NCI-H526 treated with DMSO at 0.1 percent for 48 hours (cell line): ENCODE results near the gene CDIP1.

Source experiments
- DNase-seq: peaks from one replicate; lab custom pipeline; 2025; lab: John Stamatoyannopoulos, UW

The CDIP1 gene

DNA sequence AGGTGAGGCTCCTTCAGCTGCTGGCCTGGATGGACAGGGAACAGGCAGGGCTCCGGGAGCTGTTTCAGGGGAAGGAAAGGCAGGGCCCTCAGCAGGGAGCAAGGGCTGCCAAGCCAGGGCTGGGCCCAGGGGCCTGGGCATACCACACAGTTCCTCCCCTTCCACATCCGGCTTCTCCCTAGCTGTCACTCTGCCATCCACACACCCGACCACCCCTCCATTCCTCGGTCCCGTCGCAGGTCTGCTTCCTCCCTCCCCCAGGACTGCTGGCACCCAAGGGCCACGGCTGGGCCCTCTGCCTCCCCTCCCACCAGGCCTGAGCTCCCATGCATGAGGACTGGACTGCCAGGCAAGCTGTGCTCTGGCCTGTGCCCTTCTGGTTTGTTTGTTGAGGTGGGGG is 24.0 kb downstream of the CDIP1 start:
- no peak for DNase-seq

DNA sequence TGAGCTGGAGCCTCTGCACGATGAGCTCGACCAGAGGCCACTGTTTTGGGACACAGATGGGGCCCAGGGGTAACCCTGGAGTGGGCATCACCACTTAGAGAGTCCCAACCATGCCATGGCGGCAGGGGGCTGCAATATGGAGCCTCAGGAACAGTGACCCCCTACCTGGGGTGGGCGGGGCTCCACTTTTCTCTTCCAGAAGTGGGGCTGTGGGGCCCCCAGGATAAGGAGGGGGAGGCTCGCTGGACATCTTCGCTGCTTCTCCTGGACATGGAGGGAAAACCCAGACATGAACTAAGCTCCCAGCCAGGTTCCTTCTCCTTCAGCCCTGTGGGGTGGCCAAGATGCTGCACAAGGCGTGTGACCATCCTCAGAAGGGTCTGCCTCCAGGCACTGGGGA is 24.7 kb downstream of the CDIP1 start:
- no peak for DNase-seq

DNA sequence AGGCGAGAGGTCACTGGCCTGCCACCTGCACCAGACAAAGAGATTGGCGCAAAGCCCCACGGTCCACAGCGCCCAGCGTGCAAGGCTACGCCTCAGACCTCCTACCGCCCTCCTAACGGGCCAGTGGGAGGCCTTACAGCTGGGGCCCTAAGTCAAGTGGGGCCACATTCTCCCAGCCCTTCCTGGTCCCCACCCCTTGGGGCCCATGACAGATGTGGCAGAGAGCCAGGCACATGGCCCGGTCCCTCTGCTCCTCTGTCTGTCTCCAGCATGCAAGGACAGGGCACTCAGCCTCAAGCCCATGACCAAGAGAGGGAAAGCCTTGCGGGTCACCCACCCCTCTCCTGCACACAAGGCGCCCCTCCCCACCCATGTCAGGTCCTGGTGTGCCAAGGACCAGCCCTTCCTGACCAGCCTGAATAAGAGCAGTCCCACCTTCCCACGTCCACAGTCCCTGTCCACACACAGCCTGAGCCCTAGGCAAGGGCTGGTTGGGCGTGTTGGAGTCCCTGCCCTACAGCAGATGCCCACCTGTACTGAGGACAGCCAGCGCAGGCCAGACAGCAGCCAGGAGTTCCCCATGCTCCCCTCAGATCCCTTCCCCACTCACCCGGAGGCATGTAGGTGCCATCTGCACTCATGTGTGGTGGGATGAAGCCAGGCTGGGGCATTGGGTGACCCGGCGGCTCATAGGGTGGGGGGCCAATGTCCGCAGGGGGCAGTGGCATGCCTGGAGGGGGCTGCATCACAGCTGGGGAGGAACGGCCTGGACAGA is 25.3 kb downstream of the CDIP1 start:
- DNase-seq = no peak

DNA sequence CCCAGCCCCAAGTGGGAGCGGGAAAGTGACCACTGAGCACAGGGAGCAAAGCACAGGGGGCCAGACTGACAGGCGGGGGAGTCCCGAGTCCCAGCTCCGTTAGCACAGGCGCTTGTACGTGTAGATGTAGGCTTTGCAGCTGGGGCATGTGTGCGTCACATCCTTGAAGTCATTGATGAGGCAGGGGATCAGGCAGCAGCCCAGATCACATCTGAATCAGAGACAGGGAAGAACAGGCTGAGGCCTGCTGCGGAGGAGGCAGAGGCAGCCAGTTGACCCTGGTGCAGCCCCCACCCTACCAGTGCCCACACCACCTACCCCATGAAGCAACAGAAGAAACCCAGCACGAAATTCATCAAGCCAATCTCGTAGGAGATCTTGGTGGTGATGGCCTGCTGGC is 26.1 kb downstream of the CDIP1 start:
- no peak for DNase-seq

DNA sequence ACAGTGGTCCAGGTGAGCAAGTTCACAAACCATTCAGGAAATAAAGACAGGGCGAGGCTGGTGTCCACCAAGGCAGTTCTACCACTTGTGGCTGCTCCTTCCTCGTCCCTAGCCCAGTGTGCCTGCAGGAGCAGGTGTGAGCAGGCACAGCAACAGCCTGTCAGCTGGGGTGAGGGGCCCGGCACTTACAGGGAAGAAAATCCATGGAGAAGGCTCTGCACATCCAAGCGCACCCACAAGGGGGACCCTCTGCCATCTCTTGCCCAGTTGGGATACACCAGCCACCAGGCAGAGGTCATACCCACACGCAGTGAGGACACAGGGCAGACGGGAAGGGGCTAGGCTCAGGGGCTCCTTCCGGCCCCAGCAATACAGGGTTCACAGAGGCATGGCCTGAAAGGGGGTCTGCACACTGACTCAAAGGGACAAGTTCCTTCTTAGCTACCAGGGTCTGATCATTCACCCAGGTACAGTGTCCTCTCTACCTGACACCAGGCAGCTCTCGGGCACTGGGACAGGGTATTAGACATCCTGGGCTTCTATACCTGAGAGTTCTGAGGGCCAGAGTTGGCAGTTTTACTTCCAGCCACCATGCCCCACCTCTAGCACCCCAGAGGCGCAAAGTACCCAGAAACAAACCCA is 27.0 kb downstream of the CDIP1 start:
- DNase-seq = peak; percentile 7

DNA sequence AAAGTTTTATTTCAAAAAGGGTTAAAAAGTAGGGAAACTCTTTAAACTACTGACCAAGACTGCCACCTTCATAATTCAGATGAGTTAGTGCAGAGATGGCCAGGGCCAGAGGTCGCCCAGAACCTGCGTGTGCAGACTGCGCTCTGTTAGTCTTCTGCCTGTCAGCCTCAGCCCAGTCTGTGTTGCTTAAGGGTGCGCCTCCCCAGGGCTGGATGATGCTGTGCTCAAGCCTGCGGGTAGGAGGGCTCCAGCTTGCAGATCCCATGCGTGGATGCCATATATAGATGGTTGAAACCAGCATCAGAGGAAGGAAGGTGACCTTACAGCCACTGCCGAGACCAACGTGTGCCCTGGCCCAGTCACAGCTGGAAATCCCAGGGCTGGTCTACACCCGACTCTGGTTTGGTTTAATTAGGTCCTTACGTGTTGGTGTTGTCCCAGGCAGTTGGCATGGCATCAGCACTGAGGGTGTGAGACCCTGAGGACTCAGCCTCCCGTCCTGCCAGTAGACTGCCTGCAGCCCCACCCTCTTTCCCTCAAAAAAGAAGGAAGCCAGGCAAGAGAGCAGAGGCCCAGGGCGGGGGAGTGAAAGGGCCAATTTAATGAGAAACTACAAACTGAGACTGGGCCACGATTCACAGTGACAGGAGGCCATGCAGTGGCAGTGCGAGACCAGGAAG is 27.7 kb downstream of the CDIP1 start:
- DNase-seq = no peak

DNA sequence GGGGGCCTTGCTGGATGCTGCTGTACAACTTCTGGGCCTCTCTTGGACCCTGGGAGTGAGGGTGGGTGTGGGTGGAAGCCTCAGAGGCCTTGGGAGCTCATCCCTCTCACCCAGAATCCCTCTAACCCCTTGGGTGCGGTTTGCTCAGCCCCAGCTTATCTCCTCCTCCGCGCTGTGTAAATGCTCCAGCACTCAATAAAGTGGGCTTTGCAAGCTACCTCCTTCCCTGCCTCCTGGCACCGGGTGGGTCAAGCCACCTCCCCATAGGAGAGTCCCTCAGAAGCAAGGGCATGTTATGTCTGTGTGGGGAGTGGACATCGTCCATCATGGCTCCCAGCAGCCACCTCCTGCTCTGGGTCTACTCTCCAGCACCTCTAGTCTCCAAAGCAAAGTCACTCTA is 28.4 kb downstream of the CDIP1 start:
- no peak for DNase-seq

DNA sequence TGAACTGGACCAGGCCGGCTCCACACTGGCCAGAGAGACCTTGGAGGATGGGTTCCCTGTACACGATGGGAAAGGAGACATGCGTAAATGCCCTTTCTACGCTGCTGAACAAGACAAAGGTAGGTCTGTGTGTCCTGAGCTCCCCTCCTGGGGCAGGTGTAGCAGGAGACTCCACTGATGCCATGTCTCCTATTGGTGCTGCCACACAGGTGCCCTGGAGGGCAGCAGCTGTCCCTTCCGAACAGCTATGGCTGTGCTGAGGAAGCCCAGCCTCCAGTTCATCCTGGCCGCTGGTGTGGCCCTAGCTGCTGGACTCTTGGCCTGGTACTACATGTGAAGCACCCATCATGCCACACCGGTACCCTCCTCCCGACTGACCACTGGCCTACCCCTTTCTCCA is 29.2 kb downstream of the CDIP1 start:
- DNase-seq = no peak

DNA sequence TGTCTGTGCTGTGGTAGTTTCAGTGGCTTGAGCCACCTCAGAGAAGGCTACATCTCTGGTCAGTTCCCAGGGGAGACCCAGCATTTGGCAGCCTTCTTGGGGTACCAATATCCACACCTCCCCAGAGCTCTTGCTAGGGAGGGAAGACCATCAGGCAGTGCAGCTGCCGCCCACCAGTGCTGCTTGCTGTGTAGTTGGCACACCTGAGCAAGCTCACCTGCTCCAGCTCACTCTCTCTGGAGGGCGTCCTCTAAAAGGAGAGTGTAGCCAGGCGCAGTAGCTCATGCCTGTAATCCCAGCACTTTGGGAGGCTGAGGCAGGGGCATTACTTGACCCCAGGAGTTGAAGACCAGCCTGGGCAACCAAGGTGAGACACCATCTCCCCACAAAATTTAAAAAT is 29.8 kb downstream of the CDIP1 start:
- no peak for DNase-seq

DNA sequence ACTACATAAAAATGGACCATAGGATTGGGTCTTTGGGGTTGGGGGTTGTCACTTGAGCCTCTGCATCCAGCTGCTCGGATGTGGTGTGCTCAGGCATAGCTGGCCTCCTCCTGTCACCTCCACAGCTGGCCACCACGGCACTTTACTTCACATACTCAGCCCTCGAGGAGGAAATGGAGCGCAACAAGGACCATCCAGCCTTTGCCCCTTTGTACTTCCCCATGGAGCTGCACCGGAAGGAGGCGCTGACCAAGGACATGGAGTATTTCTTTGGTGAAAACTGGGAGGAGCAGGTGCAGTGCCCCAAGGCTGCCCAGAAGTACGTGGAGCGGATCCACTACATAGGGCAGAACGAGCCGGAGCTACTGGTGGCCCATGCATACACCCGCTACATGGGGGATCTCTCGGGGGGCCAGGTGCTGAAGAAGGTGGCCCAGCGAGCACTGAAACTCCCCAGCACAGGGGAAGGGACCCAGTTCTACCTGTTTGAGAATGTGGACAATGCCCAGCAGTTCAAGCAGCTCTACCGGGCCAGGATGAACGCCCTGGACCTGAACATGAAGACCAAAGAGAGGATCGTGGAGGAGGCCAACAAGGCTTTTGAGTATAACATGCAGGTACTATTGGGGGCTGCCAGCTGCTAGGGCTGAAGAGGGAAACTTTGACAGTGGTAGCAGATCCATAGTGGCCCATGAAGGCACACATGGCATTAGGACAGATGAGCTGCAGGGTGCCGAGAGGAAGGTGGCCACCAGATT is 30.8 kb downstream of the CDIP1 start:
- DNase-seq = no peak

DNA sequence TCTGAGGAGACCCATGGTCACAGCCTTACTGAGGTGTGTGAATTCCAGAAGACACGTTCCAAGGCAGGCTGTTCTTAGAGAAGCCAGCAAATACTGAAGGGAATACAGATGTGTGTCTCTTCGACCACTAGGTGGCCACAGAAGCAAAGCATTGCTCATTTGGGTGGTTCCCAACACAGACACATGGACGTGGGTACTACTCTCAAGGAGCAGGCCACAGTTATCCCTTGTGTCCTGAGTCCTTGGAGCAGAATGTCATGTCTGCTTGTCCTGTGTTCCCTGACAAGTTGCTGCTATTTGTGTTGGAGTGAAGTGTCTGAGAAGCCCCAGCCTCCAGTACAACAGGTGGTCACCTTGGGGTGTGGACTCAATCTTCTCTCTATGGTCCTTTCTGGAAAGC is 32.1 kb downstream of the CDIP1 start:
- DNase-seq = peak; percentile 1

DNA sequence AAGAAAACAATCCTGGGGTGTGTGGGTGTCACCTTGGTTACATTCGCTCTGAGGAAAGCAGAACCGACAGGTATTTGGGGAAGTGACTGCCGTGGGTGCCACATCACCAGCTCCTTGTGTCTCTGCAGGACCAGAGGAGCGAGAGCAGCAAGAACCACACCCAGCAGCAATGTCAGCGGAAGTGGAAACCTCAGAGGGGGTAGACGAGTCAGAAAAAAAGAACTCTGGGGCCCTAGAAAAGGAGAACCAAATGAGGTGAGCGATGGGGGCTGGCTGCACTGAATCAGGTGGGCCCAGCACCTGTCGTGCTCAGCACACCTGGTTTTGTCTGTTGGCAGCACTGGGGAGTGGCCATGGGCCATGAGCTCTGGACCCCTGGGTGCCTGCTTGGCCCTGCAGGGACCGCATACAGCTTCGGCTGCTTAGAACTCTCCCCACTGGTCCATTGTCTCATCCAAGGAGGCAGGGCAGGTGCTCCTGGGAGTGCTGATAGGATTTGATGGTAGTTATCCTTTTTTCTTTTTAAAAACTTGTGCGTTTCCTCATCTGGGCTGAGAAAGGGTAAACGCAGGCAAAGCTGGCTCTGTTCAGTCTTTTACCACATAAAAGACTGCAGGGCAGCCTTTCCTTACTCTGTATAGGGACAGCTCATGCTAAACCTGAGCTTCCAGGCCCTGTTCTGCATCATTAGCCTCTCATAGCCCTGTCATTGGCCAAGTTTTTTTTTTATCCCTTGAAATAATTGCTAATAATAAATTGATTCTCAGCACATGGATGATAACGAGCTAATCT is 33.0 kb downstream of the CDIP1 start:
- DNase-seq = no peak

DNA sequence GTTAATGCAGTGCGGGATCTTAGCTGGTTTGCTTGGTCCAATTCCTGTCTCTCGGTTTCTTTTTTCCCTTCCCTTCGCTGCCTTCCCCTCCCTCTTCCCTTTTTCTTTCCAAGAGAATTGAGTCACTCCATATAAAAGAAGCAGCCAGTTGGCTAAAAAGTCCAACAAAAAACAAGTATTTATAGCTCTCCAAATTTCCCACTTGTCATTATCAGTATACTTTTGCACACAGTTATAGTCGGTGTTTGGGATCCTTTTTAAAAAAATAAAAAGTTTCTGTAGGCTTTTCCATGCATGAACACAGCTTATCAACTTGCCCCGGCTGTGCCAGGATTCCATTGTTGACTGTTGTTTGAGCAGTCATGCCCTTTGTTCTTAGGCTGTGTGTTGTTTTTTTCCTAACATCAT is 37.5 kb downstream of the CDIP1 start:
- DNase-seq = no peak

DNA sequence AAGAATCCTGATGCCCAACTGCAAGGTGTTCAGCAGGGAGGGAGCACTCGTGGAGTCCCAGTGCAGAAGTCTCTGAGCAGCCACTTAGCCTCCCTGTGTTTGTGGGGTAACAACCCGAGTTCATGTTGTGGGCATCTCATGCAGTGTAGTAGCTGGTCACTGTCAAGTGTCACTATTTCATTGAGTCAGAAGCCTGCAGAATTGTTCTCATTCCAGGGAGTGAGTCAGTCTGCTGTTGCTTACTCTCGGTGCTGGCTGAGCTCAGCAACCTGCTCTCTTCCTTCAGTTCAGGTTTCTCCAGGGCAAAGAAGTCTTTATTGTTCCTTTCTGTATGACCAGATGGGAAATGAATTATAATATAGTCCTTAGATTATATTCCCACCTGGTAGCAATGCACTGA is 38.3 kb downstream of the CDIP1 start:
- no peak for DNase-seq

DNA sequence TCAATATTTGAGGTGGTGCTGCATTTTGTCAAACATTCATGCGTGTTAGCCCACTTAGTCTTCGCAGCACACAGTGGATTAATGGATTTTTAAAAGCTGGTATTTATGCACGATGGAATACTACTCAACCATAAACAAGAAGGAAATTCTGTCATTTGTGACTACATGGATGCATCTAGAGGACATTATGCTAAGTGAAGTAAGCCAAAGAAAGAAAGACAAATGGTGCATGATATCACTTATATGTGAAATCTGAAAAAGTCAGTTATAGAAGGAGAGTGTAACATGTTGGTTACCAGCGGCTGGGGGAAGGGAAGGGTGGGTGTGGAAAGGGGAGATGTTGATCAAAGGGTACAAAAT is 39.4 kb downstream of the CDIP1 start:
- no peak for DNase-seq

DNA sequence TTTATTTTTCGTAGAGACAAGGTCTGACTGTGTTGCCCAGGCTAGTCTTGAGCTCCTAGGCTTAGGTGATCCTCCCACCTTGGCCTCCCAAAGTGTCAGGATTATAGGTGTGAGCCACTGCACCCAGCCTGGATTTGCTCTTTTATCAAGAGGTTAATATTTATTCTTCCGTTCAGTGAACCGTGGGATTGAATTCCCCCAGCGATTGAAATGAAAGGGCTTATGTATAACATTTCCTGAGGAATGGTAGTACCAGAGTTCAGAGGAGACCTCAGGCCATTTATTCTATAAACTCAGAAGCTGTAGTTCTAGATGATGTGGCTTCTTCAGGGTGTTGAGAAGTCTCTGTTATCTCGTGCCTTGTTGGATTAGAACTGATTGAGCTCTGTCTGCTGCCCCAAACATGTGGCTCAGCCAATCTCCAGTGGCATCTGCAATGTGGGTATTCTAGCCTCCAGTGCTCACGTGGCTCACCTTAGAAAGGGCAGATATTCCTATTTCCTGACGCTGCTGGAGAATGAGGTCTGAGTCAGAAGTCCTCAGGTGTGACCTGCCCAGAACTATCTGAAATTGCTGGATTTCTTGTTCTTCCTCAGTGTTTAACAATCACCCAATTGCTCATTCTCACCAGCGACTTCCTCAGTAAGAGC is 39.9 kb downstream of the CDIP1 start:
- DNase-seq = no peak

DNA sequence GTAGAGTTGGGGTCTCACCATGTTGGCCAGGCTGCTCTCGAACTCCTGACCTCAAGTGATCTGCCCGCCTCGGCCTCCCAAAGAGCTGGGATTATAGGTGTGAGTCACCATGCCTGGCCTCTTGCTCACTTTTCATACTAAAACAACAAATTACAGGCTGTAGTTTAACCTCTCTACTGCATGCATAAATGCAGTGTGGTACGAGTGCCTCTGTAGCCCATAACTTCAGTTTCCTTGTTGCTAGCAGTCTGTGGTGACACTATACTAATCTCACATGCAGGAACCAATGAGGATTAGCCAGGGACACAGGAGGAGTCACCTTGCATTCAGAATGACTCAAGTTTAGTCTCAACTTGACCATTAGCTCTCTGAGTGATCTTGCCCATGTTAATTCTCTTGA is 42.3 kb downstream of the CDIP1 start:
- DNase-seq = no peak

DNA sequence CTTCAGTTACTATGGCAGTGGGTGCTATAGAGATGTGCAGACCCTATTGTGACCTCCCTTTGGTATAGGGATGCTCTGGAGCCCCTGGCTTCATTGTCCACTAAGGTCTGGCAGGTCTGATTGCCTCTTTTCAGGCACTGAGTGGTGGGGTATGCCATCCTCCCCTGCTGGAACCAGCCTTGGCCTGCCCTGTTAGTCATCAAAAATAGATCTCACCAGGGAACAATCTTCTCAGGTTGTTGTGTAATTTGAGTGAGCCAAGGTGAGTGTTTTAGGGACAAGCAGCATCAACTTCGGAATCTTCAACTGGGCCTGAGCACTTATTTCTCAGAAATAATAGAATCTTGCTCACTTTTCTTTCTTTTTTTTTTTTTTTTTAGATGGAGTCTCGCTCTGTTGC is 42.8 kb downstream of the CDIP1 start:
- no peak for DNase-seq

DNA sequence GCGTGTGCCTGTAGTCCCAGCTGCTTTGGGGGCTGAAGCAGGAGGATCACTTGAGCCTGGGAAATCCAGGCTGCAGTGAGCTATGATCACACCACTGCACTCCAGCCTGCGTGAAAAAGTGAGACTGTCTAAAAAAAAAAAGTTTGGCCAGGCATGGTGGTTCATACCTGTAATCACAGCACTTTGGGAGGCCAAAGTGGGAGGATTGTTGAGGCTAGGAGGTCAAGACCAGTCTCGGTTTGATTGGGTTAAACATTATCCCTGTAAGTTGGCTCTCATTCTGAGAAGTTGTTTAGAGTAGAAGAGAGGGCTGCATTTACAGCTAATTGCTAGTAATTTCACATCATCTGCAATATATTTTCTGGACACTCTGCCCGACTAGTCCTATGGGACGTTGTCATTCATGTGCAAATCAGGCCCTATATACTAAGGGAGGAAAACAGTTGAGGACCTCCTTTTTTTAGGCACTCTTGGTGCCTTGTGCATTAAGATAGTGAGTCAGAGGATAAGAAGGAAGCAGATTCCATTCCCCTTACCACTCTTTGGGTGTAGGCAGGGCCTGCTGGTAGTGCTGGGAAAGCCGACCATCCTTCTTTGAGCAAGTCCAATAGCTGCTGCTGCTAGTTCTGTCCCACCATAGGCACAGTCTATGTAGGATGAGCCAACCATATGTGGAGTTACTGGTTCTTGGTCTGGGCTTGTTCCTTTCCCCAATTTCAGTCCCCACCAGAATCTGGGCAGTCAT is 43.7 kb downstream of the CDIP1 start:
- DNase-seq = no peak

DNA sequence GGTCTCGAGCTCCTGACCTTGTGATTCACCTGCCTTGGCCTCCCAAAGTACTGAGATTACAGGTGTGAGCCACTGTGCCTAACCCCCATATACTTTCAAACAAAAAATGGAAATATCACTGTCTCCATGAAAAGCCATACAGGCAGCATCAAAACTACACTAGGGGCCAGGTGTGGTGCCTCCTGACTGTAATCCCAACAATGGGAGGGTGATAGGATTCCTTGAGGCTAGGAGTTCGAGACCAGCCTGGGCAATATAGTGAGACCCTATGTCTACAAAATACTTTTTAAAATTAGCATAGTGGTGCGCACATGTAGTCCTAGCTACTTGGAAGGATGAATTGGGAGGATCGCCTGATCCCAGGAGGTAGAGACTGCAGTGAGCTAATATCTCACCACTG is 46.7 kb downstream of the CDIP1 start:
- DNase-seq = no peak

DNA sequence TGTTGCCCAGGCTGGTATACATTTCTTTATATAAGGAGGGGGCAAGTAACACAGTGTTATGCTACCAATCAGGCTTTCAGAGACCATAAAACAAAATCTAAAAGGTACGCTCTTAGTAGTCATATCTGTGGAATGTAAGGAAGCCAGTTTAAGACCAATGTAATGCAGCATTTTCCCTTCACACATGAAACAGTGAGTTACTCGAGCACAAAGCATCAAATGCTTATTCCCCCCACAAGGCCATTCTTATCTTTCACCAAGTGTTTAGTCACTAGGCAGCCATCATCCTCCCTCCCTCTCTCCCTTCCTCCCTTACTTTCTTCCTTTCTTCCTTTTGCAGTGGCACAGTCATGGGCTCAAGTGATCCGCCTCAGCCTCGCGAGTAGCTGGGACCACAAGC is 49.5 kb downstream of the CDIP1 start:
- DNase-seq = no peak
